PC-9 (cell line): ENCODE measurements around the gene SLC18B1.

Experiments
- EZH2 ChIP-seq: fragments of 200-600 bp; sonication (generic); IDR thresholded peaks from 2 replicates; pipeline ENCODE4 v1.8.0; 2017; ENCODE audit warnings: antibody characterized with exemption, low read depth
- TF ChIP-seq, protein P1 (sequence below): fragments of 200-600 bp; sonication (generic); conservative IDR thresholded peaks from 2 replicates; pipeline ENCODE4 v1.6.1; 2017; ENCODE audit warnings: mixed run types, antibody characterized with exemption, mild to moderate bottlenecking, moderate library complexity

- TF ChIP-seq EZH2 = no peak
- TF ChIP-seq, protein P1, sequence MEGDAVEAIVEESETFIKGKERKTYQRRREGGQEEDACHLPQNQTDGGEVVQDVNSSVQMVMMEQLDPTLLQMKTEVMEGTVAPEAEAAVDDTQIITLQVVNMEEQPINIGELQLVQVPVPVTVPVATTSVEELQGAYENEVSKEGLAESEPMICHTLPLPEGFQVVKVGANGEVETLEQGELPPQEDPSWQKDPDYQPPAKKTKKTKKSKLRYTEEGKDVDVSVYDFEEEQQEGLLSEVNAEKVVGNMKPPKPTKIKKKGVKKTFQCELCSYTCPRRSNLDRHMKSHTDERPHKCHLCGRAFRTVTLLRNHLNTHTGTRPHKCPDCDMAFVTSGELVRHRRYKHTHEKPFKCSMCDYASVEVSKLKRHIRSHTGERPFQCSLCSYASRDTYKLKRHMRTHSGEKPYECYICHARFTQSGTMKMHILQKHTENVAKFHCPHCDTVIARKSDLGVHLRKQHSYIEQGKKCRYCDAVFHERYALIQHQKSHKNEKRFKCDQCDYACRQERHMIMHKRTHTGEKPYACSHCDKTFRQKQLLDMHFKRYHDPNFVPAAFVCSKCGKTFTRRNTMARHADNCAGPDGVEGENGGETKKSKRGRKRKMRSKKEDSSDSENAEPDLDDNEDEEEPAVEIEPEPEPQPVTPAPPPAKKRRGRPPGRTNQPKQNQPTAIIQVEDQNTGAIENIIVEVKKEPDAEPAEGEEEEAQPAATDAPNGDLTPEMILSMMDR = no peak
These were observed 35.2 kb downstream of the SLC18B1 start for GRCh38 chr6:132763269-132763668.
